Fibroblast of gingiva (primary cell): ENCODE data around the gene KCNQ2.
"Not testable (repeated sequence)": the region's sequence is repeated elsewhere in the genome, so short reads cannot be mapped to it uniquely, and the experiment has no call there.

ENCODE experiments used
- DNase-seq: peaks from one replicate; pipeline ENCODE4 v3.0.0-alpha.2; 2011; ENCODE audit warnings: low read depth

Gene KCNQ2

DNA sequence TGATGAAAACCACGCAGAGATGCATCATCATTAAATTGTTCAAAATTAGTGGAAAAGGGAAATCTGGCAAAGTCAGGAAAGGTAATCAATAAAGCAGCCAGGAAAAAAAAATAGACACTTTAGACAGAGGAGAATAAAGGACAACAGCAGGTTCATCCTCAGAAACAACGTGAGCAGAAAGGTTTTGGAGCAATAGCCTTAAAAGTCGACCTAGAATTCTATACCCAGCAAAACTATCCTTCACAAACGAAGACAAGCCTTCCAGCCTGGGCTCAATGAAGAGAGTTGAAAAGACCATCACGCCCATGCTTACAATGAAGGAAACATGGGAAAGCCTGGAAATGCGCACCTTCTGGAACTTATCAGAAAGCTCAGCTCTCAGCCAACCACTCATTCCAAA lies 86.6 kb downstream of the KCNQ2 start:
- DNase-seq = no peak

DNA sequence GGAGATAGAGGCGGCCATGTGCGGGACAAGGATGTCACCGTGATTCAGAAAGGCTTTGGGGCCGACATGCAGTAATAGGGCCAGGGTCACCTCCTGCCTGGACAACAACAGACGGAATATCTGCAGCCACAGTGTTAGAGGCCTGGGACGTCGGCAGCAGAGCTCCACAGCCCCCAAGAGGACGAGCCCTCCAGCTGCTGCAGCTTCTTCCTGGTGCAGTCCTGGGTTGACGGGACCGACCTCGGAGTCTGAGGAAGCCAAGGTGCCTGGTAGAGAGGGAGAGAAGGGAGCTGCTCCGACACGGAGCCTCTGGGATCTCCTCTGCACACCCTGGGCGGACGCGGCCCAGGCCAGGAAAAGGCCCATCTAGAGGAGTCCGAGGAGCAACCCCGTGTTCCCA lies 88.1 kb downstream of the KCNQ2 start:
- no peak for DNase-seq

DNA sequence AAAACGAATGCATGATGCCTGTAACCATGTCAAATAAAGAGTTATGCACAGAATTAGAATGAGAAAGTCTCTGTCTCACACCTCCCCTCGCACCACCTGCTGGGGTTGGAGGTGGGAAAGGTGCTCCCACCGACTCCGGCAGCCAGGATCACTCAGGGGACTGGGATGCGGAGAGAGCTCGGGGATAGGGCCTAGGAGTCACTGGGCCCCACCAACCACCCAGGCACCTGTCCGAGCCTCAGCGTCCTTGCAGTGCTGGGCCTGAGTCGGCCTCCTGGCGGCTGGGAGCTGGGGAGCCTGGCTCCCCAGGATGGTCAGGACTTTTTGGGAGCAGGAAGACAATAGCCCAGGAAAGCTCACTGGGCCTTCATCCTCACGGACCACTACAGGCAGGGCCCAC lies 88.9 kb downstream of the KCNQ2 start:
- DNase-seq = no peak

DNA sequence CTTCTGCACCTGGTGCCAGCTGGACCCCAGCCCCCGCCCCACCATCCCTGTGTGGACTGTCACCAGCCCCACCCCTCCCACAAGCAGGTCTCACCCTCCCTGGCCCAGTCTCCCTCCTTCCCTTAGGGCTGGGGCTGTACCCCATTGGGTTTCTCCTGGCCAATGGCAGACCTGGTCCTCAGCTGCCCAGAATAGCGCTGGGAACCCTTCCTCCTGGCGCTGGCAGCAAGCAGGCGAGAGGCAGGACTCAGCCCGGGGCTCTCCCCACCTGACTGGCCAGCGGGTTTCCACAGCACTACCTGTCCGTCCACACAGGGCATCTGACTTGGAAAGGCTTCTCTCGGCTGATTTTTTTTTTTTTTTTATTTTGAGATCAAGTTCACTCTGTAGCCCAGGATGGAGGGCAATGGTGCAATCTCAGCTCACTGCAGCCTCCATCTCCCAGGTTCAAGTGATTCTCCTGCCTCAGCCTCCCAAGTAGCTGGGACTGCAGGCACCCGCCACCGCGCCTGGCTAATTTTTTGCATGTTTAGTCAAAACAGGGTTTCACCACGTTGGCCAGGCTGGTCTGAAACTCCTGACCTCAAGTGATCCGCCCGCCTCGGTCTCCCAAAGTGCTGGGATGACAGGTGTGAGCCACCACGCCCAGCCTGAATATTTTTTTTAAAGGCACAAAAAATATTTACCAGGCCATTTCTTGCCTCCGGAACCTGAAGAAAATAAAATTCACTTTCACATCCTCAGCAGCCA lies 89.7 kb downstream of the KCNQ2 start:
- DNase-seq = no peak

DNA sequence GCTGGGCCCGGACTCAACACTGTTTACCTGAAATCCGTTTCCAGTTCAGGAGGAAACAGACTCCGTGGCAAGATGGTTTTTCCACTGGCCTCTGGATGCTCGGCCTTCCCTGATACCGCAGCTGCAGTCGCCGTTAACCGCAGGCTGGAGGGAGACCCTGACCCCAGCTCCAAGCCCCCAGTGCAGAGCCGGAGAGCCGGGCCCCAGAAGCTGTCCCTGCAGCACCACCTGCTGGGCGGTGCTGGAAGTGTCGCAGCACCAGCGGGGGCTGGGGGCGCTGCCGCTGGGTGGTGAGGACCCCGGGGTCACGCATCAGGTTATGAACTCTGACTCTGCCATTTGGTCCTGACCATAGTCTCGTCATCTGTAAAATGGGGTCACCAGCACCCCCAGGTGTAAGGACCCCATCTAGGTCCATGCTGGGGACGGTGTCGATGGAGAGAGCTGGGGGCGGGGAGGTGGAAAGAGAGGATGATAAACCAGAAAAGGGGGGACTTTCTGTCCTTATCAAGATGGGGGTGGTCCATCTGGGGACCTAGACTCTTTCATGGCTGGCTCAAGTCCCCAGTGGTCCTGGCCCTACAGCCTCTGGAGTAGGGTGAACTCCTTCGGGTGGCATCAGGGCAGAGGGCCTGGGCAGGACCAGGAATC lies 90.5 kb downstream of the KCNQ2 start:
- no peak for DNase-seq

DNA sequence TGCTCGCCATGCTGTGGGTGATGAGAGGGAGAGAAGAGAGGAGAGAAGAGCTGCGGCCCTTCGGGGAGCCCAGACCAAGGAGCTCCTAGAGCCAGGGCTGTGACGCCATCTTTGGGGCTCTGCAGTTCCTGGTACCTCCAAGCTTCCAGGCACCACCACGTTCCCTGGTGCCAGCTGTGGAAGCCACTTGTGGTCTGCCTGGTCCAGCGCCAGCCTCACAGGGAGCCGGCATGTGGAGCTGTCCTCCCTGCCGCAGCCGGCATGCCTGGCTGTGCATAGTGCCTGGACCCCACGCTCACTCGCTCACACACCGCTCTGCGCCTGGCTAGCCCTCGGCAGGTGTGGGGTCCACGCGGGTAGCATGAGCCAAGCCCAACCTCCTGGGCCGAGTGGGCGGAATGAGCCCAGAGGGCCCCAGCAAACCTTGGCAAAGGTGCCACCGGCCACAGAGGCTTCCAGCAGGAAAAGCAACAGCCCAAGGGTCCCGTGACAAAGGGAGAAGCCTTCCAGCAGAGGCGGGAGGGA lies 92.0 kb downstream of the KCNQ2 start:
- DNase-seq = no peak

DNA sequence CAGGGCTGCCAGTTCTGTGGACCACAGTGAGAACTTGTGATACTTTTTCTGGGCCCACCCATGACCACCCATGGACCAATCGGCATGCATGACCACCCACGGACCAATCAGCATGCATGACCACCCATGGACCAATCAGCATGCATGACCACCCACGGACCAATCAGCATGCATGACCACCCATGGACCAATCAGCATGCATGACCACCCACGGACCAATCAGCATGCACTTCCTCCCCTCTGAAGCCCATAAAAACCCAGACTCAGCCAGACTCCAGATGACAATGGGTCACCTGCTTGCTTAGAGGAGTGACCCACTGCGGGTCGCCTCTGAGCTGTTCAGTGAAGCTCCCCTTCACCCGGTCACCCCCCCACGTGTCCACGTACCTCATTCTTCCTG lies 92.6 kb downstream of the KCNQ2 start:
- DNase-seq = not testable (repeated sequence)

DNA sequence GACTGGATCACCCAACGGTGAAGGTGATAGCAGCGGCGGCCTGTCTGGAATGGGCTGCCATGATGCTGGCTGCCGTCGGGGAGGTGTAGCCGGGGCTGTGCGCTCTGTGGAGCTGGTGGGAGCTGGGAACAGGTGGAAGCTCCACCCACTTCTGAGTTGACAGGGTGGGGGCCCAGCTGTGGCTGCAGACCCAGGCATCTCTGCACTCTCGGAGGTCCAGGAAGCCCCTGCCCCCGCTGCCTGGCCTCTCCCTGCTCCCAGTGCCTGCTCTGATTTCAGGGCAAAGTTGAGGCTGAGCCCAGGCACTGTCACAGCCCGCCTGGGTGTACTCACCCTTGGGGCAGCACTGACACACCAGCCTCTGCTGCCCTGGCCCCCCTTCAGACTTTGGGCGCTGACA lies 93.2 kb downstream of the KCNQ2 start:
- no peak for DNase-seq

DNA sequence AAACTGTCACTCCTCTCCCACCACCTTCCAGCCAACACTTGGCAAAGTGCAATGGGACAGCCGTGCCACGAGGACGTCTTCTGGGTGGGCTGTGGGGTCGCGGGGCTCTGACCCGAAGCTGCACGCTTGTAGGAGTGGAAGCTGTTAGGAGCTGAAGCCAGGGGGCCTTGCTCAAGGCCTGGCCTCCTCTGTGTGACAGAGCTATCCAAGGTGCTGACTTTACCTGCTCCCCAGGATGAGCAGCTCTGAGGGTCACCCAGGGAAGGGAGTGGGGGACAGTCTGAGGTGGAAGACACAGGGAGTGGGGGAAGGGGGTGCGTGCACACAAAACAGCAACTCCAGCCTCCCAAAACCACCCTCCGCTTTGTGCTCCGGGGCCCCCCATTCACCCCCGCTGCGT lies 93.8 kb downstream of the KCNQ2 start:
- DNase-seq = no peak

DNA sequence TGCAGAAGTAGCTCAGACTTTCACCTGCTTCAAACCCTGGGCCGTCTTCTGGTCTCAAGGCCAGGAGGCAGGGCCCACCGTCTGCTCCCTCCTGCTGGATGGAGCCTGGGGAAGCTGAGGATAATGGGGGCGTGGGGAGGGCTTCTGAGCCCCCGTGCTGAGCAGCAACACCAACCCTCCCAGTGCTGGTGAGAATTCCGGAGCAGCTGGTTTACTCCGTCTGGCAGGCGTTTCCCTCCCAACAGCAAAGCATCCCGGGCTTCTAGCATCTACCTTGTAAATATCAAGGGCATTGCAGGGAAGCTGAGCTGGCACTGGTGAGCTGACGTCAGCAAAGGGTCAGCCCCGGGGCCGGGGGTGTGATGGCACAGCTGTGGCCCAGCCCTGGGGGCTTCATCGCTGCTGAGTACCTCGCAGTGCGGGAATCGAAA lies 94.5 kb downstream of the KCNQ2 start:
- DNase-seq = no peak

DNA sequence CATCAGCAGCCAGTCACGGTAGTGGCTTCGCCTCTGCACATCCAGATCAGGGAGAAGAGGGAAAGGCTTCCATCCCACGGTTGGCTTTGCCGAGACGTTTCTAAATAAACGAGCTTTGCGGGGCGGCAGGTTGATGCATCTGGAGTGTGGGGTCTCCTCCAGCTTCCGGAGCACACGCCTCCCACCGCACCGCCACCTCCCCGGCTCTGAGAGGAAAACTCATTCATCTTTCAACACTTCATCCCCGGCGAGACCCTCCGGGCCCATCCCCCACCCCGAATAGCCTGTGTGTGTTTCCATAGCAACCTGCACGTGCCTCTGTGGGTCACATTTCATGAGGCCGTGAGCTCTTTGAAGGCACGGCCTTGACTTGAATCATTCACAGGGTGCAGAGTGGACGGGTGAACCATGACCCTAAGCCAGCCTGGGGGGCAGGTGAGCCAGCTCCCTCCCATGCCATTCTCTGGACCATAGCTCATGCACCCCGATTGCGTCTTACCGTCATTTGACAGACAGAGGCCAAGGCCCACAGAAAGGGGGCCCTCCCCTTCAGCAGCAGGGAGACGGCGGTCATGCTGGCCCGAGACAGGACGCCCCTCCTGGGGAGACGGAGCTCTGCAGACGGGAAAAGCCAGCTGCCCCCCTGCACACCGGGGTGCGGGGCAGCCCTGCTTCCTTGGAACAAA lies 95.1 kb downstream of the KCNQ2 start:
- no peak for DNase-seq

DNA sequence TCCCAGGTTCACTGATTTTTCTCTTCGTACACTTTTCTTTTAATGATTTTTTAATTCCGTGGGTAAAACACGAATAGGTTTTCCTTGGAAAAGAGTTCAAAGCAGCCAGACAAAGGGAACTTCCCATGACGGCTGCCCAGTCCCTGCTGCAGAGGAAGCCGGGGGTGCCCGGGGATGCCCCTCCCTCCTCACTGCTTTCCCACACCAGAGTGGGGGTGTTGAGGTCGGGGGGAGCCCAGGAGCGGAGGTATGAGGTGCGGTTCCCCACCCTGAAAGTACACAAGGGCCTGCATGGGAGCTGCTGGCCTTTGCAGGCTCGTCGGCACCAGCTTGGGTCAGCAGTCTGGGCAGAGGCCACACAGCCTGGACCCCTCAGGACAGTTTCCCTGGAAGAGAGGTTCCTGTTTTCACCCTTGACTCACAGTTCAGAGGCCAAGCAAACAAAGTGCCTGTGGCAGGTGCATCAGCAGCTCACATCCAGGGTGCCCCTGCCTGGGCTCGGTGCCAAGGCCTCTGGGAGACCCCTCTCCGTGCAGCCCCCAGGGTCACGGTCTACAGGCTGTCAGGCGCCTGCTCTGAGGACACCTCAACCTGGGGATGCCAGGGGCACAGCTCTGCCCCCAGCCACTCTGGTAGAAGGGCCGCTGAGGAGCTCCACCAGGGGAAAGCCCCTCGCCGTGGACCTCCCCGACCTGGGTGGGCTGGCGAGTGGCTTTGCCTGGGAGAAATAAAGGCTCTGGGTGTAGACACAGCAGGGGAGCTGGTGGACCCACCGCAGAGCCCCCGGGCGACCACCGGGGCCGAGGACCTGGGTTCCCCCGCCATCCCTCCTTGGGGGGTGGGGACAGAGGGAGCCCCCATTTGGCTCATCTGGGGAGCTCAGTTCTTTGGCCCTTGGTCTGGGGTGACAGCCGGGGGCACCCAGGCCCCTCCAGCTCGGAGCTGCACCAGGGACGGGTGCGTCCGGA lies 95.9 kb downstream of the KCNQ2 start:
- no peak for DNase-seq

DNA sequence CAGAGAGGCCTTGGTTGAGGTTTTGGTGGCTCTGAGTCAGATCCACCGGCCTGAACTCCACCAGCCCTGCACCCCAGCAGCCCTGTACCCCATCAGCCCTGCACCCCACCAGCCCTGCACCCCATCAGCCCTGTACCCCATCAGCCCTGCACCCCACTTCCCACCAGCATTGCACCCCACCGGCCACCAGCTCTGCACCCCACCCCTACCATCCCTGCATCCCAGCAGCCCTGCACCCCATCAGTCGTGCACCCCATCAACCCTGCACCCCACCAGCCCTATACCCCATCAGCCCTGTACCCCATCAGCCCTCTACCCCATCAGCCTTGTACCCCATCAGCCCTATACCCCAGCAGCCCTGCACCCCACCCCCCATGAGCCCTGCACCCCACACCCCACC lies 97.0 kb downstream of the KCNQ2 start:
- DNase-seq = no peak

DNA sequence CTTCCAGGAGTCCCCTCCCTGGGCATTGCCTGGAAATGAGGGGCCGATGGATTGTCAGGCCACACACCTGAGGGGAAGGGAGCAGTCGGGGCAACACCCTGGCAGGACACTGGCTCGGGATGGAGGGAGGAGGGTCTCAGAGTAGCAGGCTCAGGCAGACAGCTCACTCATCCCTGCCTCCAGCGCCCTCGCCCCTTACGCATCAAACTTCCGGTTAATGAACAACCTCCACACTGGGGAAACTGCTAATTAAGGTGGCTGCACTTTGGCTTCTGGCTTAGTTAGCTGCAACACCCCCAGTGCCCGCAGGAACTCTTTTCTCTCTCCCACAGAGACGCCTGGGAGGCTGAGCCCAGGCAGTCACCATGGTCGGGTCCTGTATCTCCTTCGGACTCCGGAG lies 98.0 kb downstream of the KCNQ2 start:
- no peak for DNase-seq

DNA sequence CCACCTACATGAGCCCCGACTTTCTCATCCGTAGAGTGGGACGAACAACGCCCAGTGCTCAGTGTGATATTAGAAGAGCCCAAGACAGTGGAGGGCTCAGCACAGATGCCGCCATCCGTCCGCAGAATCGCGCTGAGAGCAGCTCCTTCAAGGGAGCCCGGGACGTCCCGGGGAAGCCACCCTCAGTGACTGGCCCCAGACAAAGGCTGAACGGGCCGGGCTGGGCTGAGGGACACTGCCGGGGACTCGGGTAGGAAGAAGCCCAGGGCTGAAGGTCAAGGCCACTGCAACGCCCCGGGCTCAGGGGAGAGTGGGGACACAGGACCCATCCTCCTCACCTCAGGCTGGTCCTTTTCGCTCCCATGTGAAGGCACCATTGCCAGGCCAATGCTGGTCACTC lies 98.5 kb downstream of the KCNQ2 start:
- DNase-seq = no peak

DNA sequence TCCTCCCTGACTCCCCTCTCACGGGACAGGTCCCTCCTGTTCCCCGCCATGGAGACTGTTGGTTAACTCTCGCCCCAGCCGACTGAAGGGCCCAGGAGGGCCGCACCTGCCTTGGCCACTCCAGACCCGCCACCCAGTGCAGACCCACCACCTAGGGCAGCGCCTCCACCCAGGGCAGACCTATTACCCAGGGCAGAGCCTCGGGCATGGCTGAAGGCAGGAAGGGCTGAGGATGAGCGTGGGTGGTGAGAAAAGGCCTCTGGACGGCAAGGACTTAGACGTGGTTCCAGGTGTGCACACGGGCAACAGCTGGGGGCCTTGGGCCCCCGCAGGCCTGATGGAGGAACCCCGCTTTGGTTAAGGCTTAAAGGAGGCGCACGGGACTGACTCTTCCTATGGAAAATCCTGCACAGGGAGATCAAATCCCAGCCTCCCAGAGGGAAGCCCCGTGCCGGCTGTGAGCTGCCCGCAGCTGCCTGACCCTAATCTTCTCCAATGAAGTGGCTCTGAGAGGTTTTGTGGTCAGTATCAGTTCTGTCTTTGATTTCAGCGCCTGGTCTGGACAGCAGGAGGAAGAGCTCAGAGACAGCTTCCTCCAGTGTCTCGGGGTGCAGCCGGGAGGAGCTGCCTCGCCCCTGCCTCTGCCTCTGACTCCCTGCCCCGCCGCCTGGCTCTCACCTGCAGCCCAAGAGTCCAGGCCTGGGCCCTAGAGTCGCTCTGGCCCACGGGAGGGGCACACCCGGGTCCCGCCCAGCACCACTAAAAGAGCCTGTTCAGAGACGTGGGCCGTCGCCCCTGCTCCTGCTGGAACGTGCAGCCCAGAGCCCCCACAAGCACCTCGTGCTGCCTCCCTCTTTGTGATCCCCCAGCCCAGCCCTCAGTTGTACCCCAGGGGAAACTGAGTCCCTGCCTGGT lies 99.2 kb downstream of the KCNQ2 start:
- no peak for DNase-seq

DNA sequence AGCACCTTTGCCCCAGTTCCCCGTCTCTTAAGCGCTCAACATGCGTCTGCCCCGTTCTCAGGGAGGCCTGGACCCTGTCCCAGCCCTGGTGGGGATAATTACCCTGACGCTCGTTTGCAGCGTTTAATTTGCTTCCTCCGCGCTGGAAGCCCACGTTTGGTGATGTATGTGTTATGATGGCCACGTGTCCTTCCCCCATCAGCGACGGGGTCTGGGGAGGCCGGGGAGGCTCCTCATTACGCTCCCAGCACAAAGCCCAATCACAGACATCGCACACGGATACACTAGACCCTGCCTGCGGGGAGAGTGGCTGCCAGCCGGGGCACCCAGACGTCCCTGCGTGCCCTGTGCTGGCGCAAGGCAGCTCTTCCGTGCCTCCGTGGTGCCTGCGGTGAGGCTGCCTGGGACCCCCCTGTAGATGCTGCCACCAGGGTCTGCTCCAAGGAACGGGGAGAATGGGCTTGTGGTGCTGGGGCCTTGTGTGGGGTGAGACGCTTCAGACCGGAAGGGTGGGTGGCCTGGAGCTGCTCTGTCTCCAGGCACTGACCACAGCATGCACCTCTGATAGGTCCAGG lies 101.1 kb downstream of the KCNQ2 start:
- no peak for DNase-seq

DNA sequence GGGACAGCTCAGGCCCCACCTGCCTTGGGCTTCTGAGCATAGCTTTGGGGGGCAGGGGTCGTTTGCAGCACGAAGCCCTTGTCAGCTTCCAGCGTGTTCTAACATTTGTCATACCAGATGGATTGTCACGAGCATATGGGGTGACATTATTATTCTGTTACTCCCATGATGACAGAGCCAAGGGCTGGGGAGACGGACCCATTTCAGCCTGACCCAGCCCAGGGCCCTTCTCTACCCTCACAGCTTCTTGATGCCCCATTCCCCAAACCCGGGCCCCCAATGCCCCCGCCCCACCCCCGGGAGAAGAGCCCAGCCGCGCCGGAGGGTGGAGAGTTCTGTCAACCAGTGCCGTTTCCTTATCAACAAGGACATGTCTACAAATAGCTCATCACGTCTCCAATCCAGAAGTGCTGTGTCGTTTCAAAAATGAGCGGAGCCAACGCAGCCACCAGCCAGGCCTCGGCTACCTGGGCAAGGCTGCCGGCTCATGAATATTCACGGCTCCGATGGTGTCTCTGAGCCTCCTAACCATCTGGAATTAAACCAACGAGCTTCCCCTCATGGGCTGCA lies 101.8 kb downstream of the KCNQ2 start:
- no peak for DNase-seq

DNA sequence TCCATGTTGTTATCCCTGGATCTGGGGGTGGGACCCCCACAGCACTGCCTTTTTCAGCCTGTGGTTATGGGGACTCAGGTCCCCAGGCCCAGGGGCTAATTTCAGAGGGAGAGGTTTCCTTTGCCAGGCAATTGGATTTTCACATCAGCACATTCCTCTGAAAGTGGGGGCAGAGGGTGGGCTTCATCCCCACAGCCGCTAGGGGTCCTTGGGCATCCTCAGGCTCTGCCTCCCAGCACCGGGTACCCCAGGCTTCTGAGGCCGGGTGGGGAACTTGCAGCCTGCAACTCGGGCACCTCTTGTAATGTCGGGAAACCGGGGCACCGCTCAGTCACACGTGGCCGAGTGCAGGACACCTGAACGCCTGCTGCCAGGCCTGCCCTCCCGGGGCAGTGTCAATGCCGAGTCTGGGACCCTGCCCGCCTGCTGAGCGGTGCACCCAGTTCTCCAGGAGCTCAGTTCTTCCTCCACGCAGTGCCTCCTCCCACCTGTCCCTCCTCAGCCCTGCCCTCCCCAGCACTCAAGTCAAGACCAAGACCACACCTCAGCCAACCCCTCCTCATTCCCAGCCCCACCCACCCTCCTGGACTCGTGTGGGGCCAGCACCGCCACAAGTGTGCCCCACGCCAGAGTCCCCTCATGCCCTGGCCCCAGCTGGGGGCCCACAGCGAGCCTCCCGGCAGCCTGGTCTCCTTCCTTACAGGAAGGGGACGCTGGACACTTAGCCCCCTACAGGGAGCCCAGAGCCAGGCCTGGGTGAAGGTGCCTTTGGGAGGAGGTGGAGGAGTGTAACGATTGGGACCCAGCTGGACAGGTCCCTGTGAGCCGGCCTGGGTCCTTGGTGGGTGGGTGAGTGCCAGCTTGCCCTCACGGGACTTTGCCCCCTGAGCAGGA lies 102.5 kb downstream of the KCNQ2 start:
- no peak for DNase-seq
